C4-2B (cell line): ENCODE data around the gene ZNF823.

Source experiments
- CTCF ChIP-seq: fragments of 450-650 bp; conservative IDR thresholded peaks from 2 replicates; pipeline ENCODE4 v1.5.1; 2017; ENCODE audit warnings: mild to moderate bottlenecking
- ZFX ChIP-seq: fragments of 450-650 bp; IDR thresholded peaks from 2 replicates; pipeline ENCODE4 v1.6.1; 2017

GRCh38 chr19:11759805-11760204 is 21.1 kb upstream of the ZNF823 start:
- TF ChIP-seq CTCF (no peak), ZFX (no peak)
